ENCODE measurements around the gene LGR6.

- TF ChIP-seq CTCF (IDR thresholded peaks at IDR 0.05), result no peak
- no peak for TF ChIP-seq POLR2A (IDR thresholded peaks at IDR 0.05)
- no peak for TF ChIP-seq POLR2AphosphoS5 (IDR thresholded peaks at IDR 0.05)
- no peak for TF ChIP-seq EP300 (IDR thresholded peaks at IDR 0.05)
Measured at GRCh38 chr1:202333861-202334260, 140.3 kb downstream of the LGR6 start.

Data from gastroesophageal sphincter (tissue), 3 donors.